ENCODE data around the gene FEZF2. TPM values are rescaled to one million over a fixed set of nuclear protein-coding genes. Genes with fewer than 3 reads are reported as not detected.
A peak's percentile ranks its signal among the peaks of the same experiment; 100 is the strongest.

Gene FEZF2
- total and polyA plus RNA-seq, 8 donors, result not detected

DNA sequence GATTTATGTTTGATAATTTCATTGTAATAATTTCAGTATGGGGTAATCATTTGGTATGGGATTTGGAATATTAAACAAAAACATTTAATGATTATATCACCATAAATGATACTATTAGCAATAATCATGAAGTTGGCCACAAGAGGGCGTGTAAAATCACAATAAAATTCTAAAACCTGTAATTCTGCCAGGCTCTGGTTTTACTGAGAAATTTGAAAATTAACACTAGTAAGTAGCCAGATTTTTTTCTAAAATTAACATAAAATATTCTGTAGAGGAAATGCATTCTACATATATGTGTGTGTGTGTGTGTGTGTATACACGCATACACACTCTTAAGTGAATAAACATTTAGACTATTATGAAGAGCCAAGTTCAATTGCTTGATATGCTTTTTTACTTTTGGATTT is 40.5 kb downstream of the FEZF2 start:
- Histone ChIP-seq H3K4me1 (no peaks in the 10 kb centered on the region), H3K27ac (no peak overlapping the region), H3K4me3 (no peak overlapping the region), H3K9me3 (no peaks in the 10 kb centered on the region), H3K27me3 (no peaks in the 10 kb centered on the region), H3K36me3 (no peaks in the 10 kb centered on the region)
- DNase-seq, result peak in 1 of 2 donors; percentile 36
- WGBS, 5 donors, result 45 to 52% (median 49%) methylated on average over 2 of the region's 2 CpGs
- no peak for TF ChIP-seq POLR2A (IDR thresholded peaks at IDR 0.05)
- no peak for TF ChIP-seq POLR2AphosphoS5 (IDR thresholded peaks at IDR 0.05)
- TF ChIP-seq, protein P1, sequence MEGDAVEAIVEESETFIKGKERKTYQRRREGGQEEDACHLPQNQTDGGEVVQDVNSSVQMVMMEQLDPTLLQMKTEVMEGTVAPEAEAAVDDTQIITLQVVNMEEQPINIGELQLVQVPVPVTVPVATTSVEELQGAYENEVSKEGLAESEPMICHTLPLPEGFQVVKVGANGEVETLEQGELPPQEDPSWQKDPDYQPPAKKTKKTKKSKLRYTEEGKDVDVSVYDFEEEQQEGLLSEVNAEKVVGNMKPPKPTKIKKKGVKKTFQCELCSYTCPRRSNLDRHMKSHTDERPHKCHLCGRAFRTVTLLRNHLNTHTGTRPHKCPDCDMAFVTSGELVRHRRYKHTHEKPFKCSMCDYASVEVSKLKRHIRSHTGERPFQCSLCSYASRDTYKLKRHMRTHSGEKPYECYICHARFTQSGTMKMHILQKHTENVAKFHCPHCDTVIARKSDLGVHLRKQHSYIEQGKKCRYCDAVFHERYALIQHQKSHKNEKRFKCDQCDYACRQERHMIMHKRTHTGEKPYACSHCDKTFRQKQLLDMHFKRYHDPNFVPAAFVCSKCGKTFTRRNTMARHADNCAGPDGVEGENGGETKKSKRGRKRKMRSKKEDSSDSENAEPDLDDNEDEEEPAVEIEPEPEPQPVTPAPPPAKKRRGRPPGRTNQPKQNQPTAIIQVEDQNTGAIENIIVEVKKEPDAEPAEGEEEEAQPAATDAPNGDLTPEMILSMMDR (IDR thresholded peaks at IDR 0.05), result peak in 3 of 7 experiments; percentile 10 to 58 (median 35)
- no peak for TF ChIP-seq EP300 (IDR thresholded peaks at IDR 0.05)
- intact Hi-C loops (cut with DNase I; ENCODE audit: low total_unique reads), result no loop called here

DNA sequence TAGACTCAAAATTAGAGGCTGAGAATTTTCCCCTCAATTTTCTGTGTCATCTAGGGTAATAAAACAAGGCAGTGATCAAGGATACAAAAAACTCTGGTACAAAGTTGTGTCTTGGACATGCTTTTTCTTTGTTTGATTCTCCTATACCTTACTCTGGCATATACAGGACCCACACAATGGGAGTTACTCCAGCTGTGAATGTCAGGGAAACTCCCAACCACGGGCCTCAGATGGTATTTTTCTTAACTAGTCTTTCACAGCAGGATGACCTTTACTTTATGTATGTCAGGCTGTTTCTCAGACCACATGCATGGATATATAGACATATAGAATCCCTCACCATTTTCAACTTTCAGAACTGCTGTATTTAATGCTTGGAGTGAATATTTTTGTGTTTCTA is 41.3 kb downstream of the FEZF2 start:
- Histone ChIP-seq H3K9me3 (no peaks in the 10 kb centered on the region), H3K4me3 (no peak overlapping the region), H3K36me3 (no peaks in the 10 kb centered on the region), H3K4me1 (no peaks in the 10 kb centered on the region), H3K27me3 (no peaks in the 10 kb centered on the region), H3K27ac (no peak overlapping the region)
- WGBS, 5 donors, result 73 to 86% (median 82%) methylated on average over 1 of the region's 1 CpG
- intact Hi-C loops (cut with DNase I; ENCODE audit: low total_unique reads), result no loop called here
- TF ChIP-seq POLR2AphosphoS5 (IDR thresholded peaks at IDR 0.05), result no peak
- TF ChIP-seq, protein P1 (IDR thresholded peaks at IDR 0.05), result no peak
- no peak for TF ChIP-seq EP300 (IDR thresholded peaks at IDR 0.05)
- no peak for TF ChIP-seq POLR2A (IDR thresholded peaks at IDR 0.05)
- DNase-seq, result no peak

DNA sequence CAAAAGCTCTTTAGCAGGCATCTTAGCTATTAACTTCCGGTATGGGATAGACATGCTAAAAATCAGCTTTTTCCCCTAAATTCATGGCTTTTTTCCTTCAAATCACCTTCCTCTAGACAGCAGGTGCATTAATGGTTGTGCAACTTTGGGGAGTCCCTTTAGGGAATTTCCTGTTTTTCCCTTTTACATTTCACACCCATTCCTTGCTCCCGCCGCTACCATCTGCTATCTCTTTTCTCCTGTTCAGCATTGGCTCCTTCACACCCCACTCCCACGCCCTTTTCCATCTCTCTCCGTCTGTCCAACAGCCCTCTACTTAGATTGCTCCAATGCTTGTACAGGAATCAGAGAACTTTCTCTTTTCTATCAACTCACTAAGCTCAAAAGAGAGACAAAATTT is 43.4 kb downstream of the FEZF2 start:
- Histone ChIP-seq H3K9me3 (no peaks in the 10 kb centered on the region), H3K4me3 (no peak overlapping the region), H3K27me3 (no peaks in the 10 kb centered on the region), H3K36me3 (no peaks in the 10 kb centered on the region), H3K27ac (no peak overlapping the region), H3K4me1 (no peaks in the 10 kb centered on the region)
- intact Hi-C loops (cut with DNase I; ENCODE audit: low total_unique reads), result no loop called here
- TF ChIP-seq, protein P1 (IDR thresholded peaks at IDR 0.05), result no peak
- TF ChIP-seq EP300 (IDR thresholded peaks at IDR 0.05) (no peak), POLR2A (IDR thresholded peaks at IDR 0.05) (no peak), POLR2AphosphoS5 (IDR thresholded peaks at IDR 0.05) (no peak)
- 88 to 90% (median 89%) methylated on average over 5 of the region's 5 CpGs for WGBS, 5 donors
- DNase-seq, result no peak

DNA sequence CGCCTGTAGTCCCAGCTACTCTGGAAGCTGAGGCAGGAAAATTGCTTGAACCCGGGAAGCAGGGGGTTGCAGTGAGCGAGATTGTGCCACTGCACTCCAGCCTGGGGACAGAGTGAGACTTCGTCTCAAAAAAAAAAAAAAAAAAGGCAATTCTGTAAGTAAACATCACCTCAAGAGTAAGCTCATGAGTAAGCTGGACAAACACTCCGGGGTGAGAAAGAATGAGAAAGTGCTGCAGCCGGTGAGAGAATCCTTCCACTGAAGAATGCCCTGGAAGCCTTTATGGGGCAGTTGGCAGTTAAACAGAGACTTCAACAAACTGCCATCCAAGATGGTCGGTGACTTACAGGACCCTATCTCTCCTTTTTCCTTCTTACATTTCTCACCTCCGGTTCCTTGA is 47.5 kb downstream of the FEZF2 start:
- DNase-seq, result peak in 1 of 2 donors; percentile 10
- Histone ChIP-seq H3K4me3 (no peak overlapping the region), H3K27ac (no peak overlapping the region), H3K36me3 (peaks cover 0 to 20% (median 13%) of the 10 kb centered on the region in 4 donors), H3K27me3 (no peaks in the 10 kb centered on the region), H3K4me1 (no peaks in the 10 kb centered on the region), H3K9me3 (no peaks in the 10 kb centered on the region)
- 62 to 82% (median 68%) methylated on average over 8 of the region's 8 CpGs for WGBS, 5 donors
- no peak for TF ChIP-seq POLR2AphosphoS5 (IDR thresholded peaks at IDR 0.05)
- no peak for TF ChIP-seq EP300 (IDR thresholded peaks at IDR 0.05)
- TF ChIP-seq, protein P1 (IDR thresholded peaks at IDR 0.05), result no peak
- no peak for TF ChIP-seq POLR2A (IDR thresholded peaks at IDR 0.05)
- intact Hi-C loops (cut with DNase I; ENCODE audit: low total_unique reads), result no loop called here
